Right lobe of liver (tissue), 6 donors: ENCODE measurements around the gene GIT1. TPM values are rescaled to one million over a fixed set of nuclear protein-coding genes. Genes with fewer than 3 reads are reported as not detected.
A peak's percentile ranks its signal among the peaks of the same experiment; 100 is the strongest.

Source experiments
- ATAC-seq, 4 donors: fragments of 200-7000 bp; cut with Tn5 transposase; one replicate each; pipeline ENCODE4 v1.9.1; 2020; ENCODE audit warnings: mild to moderate bottlenecking in 4 of 4, moderate library complexity in 4 of 4
- DNase-seq, 3 donors: peaks; one replicate each; pipeline ENCODE4 v3.0.0-alpha.2; 2020
- H3K27ac ChIP-seq, 3 donors: fragments of 200-600 bp; one replicate each; pipeline ENCODE4 v1.8.0; 2022
- H3K27me3 ChIP-seq, 2 donors: fragments of 200-600 bp; one replicate each; pipeline ENCODE4 v1.8.0; 2022
- H3K36me3 ChIP-seq, 4 donors: fragments of 200-600 bp; sonication (generic) in 1 of 4; one replicate each; pipeline versions ENCODE4 v1.5.1 to v1.8.0; 2017 to 2022; ENCODE audit warnings: control low read depth in 1 of 4
- H3K4me1 ChIP-seq, 4 donors: fragments of 200-600 bp; sonication (generic) in 1 of 4; one replicate each; pipeline versions ENCODE4 v1.5.1 to v1.8.0; 2017 to 2022; ENCODE audit warnings: control low read depth in 1 of 4
- H3K4me3 ChIP-seq, 3 donors: fragments of 200-600 bp; one replicate each; pipeline ENCODE4 v1.8.0; 2022
- H3K9me3 ChIP-seq, 4 donors: fragments of 200-600 bp; sonication (generic) in 1 of 4; one replicate each; pipeline versions ENCODE4 v1.5.1 to v1.8.0; 2017 to 2022; ENCODE audit warnings: control low read depth in 1 of 4
- POLR2A ChIP-seq: fragments of 450-650 bp; IDR thresholded peaks from one replicate; pipeline ENCODE4 v1.6.1; 2017; ENCODE audit warnings: antibody characterized with exemption, mild to moderate bottlenecking
- WGBS: methylation state at CpG from one replicate; pipeline ENCODE4 v1.1.6; 2018; ENCODE audit warnings: low coverage, low lambda C conversion rate; ENCODE audit not compliant: insufficient coverage; ENCODE audit errors: missing lambda C conversion rate; 5-methylcytosine and 5-hydroxymethylcytosine counted together
- intact Hi-C, 2 donors: fragments of 100-400 bp; cut with DNase I; formaldehyde crosslinking; loops; one replicate each; pipeline versions ENCODE4 v1.11.2 to v1.14.1; 2022
- total RNA-seq, 6 experiments: library from RNA; depleted of rRNA in 2 of 6; stranded (reverse); fragments of >200 nt in 2 of 6; fragmentation: NEBNext Ultra II Directional in 3 of 6; extraction: Animal tissue kit (Norgen Biotek cat#: 25700) in 3 of 6; gene quantifications; one replicate each; pipeline versions ENCODE4 v1.1.0 to v1.2.4, GENCODE V29; 2016 to 2023
- TF ChIP-seq, protein P1 (sequence below), 4 donors: fragments of 200-600 bp in 3 of 4; fragments of 450-650 bp in 1 of 4; IDR thresholded peaks; one replicate each; pipeline versions ENCODE4 v1.5.1 to v1.8.0; 2016 to 2022; ENCODE audit warnings: antibody characterized with exemption in 4 of 4, mild to moderate bottlenecking in 2 of 4
- donor health status: DM: no; HTN: yes; CAD: no.
- donor health status: DM: no; HTN: no; CAD: no.
- donor health status: DM: no; HTN: no; CAD: no.
- donor health status: DM: no; HTN: yes; CAD: no.
- donor health status: DM: no; HTN: yes; CAD: no.

Gene GIT1
- total RNA-seq, 6 experiments from 2014 or later = 7.1 to 15.9 (median 8.7) TPM

DNA sequence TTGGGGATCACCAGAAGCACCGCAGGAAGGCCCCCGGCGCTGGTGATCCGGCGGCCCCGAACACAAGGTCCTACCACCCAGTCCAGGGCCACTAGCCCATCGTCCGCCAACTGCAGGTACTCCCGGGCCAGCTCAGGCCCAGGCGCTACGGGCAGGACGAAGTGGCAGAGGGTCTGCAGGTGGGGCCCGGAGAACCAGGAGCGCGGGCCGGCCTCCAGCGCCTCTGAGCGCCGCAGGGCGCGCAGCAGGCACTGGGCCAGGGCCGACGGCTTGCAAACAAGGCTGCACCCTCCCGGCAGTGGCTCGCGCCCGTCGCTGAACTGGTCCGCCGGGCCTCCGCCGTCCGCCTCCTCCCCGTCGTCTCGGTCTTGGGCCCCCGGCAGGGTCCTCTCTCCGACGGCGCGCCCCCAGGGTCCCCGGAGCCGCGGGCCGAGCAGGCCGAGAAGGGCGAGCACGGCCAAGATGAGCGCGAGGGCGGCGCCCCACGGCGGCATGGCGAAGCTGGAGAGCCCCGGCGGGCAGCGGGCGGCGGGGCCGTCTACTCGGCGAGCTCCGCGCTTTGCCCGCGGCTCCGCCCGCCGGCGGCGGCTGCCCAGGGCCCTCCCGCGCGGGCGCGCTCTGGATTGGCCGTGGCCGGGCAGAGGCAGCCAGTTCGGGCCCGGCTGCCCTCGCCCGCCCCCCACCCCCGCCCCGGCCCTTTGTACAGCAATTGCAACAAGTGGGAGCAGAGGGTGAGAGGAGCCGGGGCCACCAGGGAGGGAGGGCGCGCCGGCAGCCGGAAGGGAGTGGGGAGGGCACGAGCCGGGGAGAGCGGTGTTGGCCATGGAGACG, 22.8 kb downstream of the GIT1 start, which contains the start of gene ABHD15:
TSS of gene ABHD15 (minus strand) at position 565 of the 831 bp plus-strand sequence. CDS start at position 494, 71 bp downstream.
- H3K27ac ChIP-seq = peak within 1 kb of the TSS; percentile 68 to 78 (median 76)
- H3K4me1 ChIP-seq = peaks cover 0 to 27% (median 1%) of the 10 kb centered on the region in 4 donors
- H3K36me3 ChIP-seq = peaks cover 0 to 13% (median 8%) of the 10 kb centered on the region in 4 donors
- 16% methylated on average over 15 of the region's 94 CpGs for WGBS
- no peaks in the 10 kb centered on the region for H3K27me3 ChIP-seq
- H3K9me3 ChIP-seq = no peaks in the 10 kb centered on the region
- ATAC-seq = peak; percentile 50 to 74 (median 65)
- peak; percentile 83 to 90 (median 87) for DNase-seq
- intact Hi-C loops = no loop called here
- peak within 1 kb of the TSS; percentile 68 to 83 (median 71) for H3K4me3 ChIP-seq
- TF ChIP-seq, protein P1, sequence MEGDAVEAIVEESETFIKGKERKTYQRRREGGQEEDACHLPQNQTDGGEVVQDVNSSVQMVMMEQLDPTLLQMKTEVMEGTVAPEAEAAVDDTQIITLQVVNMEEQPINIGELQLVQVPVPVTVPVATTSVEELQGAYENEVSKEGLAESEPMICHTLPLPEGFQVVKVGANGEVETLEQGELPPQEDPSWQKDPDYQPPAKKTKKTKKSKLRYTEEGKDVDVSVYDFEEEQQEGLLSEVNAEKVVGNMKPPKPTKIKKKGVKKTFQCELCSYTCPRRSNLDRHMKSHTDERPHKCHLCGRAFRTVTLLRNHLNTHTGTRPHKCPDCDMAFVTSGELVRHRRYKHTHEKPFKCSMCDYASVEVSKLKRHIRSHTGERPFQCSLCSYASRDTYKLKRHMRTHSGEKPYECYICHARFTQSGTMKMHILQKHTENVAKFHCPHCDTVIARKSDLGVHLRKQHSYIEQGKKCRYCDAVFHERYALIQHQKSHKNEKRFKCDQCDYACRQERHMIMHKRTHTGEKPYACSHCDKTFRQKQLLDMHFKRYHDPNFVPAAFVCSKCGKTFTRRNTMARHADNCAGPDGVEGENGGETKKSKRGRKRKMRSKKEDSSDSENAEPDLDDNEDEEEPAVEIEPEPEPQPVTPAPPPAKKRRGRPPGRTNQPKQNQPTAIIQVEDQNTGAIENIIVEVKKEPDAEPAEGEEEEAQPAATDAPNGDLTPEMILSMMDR (IDR thresholded peaks at IDR 0.05) = no peak
- peak; percentile 87 for TF ChIP-seq POLR2A

DNA sequence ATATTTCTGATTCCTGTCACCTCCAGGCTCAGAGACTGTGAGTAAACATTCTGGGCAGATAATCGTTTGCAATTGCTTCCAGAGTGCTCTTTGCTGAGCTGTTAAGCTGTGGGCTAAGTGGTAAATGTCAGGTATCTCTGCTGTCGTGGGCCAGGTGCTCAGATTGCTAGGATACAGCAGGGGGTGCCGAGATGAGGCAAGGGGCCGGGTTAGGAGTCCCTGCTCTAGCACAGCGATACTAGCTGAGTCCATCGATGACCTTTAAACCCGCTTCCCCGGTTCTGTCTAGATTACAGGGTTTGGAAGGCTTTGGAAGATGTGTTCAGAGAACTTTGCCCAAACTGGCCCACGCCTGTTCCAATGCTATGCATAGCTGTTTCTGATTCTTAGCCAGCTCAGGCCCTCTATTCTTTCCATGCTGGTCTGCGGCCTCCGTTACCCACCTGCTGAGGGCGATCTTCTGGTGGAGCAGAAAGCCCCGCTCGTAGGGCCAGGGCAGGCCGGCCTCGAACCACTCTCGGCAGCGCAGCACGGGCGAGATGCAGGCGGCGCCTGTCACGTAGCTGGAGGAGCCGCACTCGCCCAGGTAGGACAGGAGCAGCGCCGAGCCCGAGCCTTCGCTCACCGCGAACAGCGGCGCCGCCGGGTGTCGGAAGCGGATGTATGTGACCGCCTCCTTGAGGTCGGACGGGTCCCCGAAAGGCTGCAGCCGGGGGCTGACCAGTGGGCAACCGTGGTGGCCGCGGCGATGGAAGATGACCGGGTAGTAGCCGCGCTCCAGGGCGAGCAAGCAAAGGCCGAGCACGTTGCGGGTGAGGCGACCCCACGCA, 23.6 kb downstream of the GIT1 start:
- peak; percentile 13 to 51 (median 25) for ATAC-seq
- Histone ChIP-seq H3K4me1 (peaks cover 0 to 34% (median 0%) of the 10 kb centered on the region in 4 donors), H3K27me3 (no peaks in the 10 kb centered on the region), H3K9me3 (no peaks in the 10 kb centered on the region), H3K36me3 (peaks cover 0 to 18% (median 8%) of the 10 kb centered on the region in 4 donors), H3K27ac (peak overlapping the region; percentile 47 to 78 (median 68)), H3K4me3 (peak overlapping the region; percentile 68 to 83 (median 71))
- DNase-seq = peak; percentile 64 to 82 (median 72)
- intact Hi-C loops = no loop called here
- TF ChIP-seq, protein P1 (IDR thresholded peaks at IDR 0.05) = peak in 3 of 4 donors; percentile 2 to 12 (median 10)
- peak; percentile 11 for TF ChIP-seq POLR2A
- WGBS = 10% methylated on average over 12 of the region's 55 CpGs

DNA sequence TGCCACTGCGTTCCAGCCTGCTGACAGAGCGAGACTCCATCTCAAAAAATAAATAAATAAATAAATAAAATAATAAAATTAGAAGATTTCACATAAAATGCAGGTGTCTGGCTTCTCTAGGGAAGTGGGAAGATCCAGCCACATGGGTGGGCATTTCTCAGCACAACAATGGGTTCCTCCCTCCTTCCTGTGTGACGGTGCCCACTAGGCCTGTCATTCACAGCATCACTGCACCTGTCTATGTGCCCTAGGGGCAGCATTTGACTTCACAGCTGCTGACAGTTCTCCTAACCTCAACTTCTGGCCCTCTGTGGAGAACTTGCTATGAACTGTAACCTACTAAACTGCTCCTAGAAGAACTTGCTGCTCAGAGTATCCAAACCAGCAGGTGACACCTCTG, 25.6 kb downstream of the GIT1 start:
- peaks cover 0 to 18% (median 8%) of the 10 kb centered on the region in 4 donors for H3K36me3 ChIP-seq
- TF ChIP-seq, protein P1 (IDR thresholded peaks at IDR 0.05) = no peak
- no peak for TF ChIP-seq POLR2A
- 83% methylated on average over 1 of the region's 3 CpGs for WGBS
- H3K4me1 ChIP-seq = peaks cover 0 to 37% (median 0%) of the 10 kb centered on the region in 4 donors
- intact Hi-C loops = no loop called here
- DNase-seq (no peak), ATAC-seq (no peak)
- H3K27me3 ChIP-seq = no peaks in the 10 kb centered on the region
- no peak overlapping the region for H3K4me3 ChIP-seq
- no peak overlapping the region for H3K27ac ChIP-seq
- no peaks in the 10 kb centered on the region for H3K9me3 ChIP-seq

GRCh38 chr17:29562615-29563014, 26.8 kb downstream of the GIT1 start:
- Histone ChIP-seq H3K9me3 (no peaks in the 10 kb centered on the region), H3K27ac (peak overlapping the region in 1 of 3 donors; percentile 36), H3K36me3 (peaks cover 0 to 18% (median 8%) of the 10 kb centered on the region in 4 donors), H3K4me3 (no peak overlapping the region), H3K27me3 (no peaks in the 10 kb centered on the region), H3K4me1 (peaks cover 0 to 42% (median 2%) of the 10 kb centered on the region in 4 donors)
- 68% methylated on average over 8 of the region's 18 CpGs for WGBS
- TF ChIP-seq, protein P1 (IDR thresholded peaks at IDR 0.05) = no peak
- TF ChIP-seq POLR2A = no peak
- intact Hi-C loops = no loop called here
- DNase-seq (no peak), ATAC-seq (no peak)
